Activated CD8-positive, alpha-beta memory T cell treated with anti-CD3 and anti-CD28 coated beads, Interleukin-2, amount 50 U/mL, for 24 hours (primary cell): ENCODE data around the gene PDE10A.
"Not testable (repeated sequence)": the region's sequence is repeated elsewhere in the genome, so short reads cannot be mapped to it uniquely, and the experiment has no call there.

Experiments
- DNase-seq: peaks from one replicate; pipeline ENCODE4 v3.0.0-alpha.2; 2020; ENCODE audit errors: extremely low read depth

Gene PDE10A

DNA sequence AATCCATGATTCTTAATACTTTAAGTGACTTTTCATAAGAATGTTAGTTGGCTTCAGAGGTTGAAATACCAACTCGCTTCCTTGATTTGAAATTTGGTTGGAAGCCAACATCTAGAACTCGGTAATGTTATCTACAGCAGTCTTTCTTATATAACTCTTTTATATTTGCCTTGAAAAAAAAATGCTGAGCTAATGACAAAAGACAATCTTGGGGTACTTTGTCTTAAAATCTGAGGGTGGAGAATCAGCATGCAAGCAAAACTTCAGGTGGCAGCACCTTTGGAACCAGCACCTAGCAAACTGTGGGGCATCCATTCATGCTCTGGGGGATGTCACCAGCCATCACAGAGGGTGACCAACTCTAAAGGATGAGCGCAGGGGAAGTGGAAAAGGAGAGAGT lies 76.3 kb downstream of the PDE10A start:
- DNase-seq = no peak

DNA sequence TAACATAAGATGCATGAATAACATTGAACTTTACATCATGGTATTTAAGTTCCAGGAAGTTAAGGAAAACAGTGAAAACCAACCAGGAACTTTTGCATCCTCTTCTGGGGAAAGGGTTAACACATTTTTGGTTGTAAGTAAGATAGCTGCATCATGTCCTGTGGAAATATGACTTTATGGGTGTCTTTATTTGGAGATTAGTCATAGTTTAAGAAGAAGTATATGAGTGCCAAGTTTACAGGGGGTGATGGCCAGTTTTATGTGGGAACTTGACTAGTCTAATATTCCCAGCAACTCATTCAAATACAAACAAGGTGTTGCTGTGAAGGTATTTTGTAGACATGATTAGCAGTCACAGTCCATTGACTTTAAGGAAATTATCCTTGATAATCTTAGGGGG lies 78.0 kb downstream of the PDE10A start:
- no peak for DNase-seq

DNA sequence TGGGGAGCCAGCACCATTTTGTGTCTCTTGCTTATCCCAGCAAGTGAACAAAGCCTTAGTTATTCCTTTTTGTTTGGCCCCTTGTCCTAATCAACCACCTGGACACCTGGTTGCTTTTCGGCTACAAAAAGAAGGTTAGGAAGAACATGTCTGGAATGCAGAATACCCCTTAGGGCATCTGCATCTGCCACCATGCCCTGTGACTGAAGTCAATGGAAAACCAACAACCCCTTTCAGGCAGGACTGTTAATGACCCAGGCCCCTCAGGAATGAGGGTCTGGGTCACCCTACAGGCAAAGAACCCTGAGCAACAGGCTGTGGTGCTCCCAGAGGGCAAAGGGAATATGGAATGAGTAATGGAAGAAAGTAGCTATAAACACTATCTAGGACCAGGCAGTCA lies 78.5 kb downstream of the PDE10A start:
- DNase-seq = no peak

DNA sequence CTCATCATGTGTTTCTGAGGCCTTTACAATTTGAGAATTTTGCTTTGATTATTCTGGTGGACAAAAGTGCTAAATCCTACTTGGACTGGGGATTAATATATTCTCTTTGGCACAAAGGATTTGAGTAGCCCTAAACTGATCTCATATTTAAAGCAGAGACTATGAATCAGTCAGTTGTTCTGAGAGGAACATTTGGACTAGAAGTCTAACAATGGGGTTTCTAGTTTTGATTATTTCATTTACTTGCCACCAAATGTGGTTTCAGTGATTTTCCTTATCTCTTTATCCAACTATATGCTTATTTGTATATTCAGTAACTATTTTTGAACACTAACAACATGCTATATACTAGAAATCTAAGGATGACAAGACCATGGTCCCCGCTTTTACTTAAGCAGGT lies 81.4 kb downstream of the PDE10A start:
- no peak for DNase-seq

DNA sequence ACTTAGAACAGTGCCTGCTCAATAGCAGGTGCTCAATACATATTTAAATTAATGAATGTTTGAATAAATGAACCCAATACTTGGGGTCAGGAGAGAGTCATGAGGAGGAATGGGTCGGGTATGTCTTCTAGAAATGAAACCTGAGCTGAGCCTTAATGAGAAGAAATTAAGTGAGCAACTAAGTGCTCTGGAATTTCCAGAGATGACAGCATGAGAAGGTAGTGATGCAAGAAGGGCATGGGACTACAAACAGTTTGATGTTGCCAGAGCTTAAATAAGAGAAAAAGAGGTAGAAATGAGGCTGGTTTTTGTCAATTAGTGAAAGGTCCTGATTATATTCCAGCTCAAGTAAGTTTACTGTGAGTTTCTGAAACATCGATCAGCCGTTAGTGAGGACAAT lies 82.9 kb downstream of the PDE10A start:
- no peak for DNase-seq

DNA sequence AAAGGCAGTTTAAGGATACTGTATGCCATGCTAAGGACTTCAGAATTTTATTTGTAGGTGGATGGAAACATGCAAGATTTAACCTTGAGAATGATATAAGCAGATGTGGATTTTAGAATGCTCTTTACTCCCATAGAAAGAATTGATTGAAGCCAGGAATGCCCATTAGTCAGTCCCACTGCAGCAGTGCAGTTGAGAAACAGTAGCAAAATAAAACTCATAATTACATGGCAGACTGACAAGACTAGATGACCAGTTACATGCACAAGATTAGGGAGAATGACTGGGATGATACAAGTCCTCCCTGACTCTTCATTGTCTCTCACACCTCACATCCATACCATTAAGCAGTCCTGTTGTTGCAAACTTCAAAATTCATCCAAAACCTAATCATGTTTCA lies 83.9 kb downstream of the PDE10A start:
- DNase-seq = no peak

DNA sequence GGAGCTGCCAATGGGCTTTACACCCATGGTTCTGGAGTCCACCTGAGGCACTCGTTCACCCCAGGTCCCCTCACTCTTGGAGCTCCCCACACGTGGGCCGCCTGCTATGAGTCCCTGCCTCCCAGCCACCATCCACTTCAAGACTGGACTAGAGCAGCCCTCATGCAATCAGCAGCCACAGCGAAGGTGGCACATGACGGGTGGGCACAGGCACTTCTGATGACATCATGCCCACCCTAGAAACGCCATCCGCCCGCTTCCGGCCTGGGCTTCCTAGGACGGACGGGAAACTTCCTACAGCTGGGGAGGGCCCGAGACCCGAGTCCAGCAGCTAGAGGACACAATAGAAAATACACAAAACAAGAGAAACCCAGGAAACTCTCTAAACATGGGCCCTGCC lies 85.5 kb downstream of the PDE10A start:
- DNase-seq = no peak

DNA sequence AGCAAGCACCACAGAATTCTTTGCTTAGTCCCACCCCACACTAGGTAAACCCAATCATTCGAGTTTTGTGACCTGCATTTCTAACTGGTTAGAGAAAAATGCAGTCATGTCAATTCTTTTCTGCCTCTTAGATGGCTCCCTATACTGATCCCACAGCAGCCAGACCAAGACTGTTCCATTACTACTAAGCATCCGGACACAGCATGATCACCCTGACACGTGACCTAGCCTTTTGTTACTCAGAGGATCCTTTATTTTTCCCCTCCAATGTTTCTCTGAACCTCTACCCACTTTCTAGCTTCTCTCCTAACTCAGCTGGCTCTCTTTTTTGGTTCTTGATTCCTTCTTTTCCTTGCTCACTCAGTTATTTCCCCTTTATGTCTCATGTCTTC lies 87.9 kb downstream of the PDE10A start:
- DNase-seq = no peak

DNA sequence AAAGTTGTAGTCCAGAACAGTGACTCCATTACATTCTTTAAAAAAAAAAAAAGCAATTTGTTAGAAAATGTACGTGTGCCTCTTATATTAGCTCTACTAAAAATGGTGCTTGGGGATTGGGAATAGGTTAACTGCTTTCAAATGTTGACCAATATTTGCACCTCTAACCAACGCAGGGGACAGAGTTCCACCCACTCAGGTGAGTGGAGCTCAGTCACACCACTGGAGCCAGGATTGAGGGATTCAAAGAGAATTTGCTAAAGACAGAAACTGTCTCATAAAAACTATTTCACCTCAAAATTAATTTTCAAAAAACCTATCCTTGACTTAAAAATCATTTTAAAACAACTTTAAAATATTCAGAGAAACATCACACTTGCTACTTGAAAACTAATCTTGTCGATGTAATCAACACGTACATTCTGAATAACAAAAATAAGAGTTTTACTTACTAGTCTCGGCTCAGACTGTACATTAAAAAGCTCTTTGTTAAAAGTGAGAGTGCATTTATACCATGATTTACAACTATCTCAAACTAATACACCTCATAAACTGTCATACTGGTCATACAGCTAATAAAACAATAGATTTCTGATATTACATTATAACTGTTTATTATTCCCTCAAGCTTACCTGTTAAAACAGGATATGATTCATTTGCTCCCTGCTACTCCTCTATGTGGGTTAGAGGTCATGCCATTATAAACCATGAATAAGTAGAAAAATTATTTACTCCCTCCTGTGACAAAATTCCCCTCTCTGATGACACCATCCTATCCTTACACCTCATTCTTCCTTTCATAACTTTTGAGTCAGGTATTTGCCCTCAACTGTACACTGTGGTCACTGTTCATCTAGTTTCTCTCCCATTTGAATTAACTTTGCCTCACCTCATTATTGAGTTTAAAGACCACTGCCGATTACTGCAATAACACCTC lies 88.6 kb downstream of the PDE10A start:
- no peak for DNase-seq

DNA sequence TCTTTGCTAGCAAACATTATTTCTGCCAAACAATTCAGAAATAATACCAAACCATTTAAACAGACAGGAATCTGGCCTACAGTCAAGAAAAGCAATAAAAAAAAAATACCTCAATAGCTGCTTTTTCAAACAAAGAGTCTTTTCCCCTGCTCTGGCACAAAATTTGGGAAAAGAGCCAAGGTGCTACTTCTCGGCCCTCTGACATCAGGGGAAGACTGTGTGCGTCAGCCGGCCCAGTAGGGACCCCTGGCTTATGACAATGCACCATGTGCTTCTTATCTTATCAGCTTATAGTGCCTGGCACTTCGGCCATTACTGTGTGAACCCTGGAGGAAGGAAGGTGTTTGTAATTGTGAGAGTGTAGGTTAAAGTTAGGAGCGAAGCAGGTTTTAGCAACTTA lies 89.4 kb downstream of the PDE10A start:
- DNase-seq = no peak

DNA sequence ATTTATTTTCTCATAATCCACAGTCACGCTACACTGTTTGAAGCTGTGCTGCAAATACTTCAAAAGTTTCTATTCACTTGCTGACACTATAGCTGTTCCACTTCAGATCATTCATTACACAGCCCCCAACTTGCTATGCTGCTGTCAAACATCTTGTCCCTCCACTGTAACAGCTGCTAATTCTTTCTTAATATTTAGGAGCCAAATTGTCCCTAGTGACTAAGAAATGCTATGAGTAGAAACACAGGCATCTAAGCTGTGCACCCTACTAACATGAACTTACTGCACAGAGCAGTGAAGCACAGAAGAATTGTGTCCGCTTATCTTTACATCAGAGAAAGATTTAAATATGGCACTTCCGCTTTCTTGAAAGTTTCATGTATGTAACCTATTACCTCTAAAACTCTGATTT lies 91.3 kb downstream of the PDE10A start:
- DNase-seq = no peak

DNA sequence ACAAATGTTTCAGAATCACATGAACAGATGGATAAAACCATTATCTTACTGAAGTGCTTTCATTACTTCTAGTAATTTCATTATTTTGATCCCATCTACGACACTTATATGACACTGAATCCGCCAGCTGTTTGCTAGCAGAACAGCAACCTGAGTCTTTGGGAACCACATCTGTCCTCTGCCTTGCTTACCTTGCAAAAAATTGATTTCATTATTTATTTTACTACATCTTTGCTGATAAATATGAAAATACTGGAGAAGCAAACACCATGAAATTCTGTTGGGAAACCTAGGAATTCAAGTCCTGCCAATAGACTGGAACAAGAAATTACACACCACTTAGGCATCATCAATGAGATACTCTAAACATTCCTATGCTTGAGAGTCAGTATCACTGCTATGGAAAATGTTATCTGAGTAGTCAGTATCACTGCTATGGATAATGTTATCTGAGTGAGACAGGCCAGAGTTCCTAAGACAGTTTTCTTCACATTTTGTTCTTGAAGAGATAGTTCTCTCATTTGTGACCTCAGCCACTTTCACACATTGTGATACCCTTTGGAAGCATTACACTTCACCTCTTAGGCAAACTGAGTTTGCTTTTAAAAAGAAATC lies 91.9 kb downstream of the PDE10A start:
- no peak for DNase-seq

DNA sequence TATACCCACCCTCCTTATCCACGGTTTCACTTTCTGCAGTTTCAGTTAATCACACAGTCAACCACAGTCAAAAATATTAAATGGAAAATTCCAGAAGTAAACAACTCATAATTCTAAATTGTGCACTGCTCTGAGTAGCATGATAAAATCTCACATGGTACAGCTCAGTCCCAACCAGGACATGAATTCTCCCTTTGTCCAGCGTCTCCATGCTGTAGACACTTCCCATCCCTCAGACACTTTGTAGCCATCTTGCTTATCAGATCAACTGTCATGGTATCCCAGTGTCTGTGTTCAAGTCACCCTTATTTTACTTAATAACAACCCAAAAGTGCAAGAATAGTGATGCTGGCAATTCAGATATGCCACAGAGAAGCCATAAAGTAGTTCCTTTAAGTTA lies 94.7 kb downstream of the PDE10A start:
- DNase-seq = no peak

DNA sequence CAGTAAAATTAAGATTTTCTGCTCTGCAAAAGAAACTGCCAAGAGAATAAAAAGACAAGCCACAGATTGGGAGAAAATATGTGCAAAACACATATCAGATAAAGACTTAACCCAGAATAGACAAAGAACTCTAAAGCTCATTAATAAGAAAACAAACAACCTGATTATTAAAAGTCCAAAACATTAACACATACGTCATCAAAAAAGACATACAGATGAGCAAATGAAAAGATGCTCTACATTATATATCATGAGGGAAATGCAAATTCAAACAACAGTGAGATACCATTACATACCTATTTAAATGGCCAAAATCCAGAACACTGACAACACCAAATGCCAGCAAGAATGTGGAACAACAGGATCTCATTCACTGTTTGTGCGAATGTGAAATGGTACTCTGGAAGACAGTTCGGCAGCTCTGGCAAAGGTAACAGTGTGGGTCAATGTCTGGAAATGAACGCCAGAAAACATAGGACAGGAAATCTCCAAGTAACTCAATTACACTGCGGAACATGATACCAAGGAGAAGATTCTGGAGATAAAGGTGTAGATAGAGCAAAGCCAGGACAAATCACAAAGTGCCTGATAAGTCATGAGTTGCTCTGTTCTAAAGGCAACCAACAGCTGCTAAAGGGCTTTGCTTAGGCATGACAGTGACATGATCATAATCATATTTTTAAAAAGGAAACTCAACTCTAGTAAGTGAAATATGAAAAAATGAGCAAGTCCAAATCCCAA lies 96.8 kb downstream of the PDE10A start:
- no peak for DNase-seq

DNA sequence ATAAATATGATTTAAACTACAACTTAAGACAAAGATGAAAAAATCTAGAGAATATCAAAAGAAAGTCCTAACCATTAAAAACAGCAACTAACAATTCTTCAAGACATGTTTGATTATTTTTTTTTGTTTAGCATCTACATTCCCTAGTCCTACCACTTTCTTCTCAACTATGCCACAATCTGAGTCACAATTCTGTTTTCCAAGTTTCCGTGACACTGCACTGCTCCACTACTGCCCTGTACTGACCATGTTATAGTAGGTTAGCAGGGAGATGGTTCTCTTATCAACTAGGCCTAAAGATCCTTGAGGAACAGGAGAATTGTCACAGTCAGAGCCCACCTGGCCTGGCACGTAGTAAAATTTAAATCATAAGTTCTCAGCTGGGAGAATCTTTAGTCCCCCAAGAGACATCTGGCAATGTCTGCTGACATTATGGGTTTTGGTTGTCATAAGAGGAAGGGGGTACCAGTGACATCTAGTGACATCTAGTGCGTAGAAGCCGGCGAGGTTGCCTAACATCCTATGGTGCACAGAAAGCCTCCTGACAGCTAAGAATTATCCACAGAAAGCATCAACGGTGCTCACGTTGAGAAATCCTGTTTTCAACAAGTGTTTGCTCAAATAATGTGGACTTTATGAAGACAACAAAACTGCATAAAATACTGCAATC lies 100.5 kb downstream of the PDE10A start:
- DNase-seq = no peak

DNA sequence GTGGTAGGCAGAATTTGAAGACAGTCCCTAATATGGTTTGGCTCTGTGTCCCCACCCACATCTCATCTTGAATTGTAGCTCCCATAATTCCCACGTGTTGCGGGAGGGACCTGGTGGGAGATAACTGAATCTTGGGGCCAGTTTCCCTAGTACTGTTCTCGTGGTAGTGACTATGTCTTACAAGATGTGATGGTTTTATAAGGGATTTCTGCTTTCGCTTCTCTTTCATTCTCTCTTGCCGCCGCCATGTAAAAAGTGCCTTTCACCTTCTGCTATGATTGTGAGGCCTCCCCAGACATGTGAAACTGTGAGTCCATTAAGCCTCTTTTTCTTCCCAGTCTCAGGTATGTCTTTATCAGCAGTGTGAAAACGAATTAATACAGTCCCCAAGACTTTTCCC lies 103.4 kb downstream of the PDE10A start:
- DNase-seq = no peak

DNA sequence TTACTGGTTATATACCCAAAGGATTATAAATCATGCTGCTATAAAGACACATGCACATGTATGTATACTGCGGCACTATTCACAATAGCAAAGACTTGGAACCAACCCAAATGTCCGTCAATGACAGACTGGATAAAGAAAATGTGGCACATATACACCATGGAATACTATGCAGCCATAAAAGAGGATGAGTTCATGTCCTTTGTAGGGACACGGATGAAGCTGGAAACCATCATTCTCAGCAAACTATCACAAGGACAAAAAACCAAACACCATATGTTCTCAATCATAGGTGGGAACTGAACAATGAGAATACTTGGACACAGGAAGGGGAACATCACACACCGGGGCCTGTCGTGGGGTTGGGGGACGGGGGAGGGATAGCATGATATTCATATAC lies 104.9 kb downstream of the PDE10A start:
- not testable (repeated sequence) for DNase-seq

DNA sequence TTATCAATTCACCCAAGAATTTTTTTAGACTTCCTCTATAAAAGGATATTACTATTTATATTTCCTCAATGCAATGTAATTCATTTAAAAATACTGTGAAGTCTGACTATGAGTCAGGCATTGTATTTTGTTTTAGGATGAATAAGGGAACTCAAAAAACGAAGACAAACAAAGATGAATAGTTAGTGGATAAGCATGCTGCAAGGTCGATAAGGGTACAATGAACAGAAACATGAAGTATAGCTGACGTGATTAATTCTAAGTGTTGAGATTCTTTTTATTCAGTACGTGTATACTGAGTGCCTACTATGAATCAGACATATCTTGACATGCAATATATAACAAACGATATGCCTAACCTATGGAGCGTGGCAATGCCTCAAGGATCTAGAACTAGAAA lies 105.4 kb downstream of the PDE10A start:
- DNase-seq = no peak

DNA sequence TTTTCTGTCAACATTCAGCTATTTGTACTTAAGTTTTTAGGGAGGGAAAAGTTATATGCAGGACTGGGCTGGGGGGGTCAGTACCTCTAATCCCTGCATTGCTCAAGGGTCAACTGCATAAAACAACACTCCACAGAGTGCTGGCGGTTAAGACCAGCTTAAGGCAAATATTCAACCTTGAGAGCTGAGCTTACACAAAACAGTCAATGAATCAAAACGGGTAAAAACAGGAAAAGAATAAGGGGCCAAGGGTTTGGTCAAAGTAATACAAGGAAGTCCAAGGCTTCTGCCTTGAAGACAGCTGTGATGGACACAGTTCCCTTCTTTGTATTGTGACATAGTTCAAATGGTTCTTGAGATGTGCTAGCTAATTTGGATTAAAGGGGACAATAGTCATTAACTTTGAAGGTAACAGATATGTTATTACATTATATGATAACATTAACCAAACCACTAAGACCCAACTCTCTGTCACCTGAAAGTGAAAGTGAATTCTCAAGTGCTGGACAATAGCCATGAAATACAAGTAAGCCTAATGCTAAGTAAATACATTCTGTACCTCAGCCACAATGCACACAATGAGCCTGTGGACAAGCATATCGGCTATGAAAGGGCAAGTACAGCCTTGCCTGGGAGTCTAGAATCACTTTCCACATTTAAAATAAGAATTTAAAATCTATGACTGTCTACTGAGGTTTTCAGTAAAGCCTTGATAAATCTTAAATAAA lies 106.8 kb downstream of the PDE10A start:
- DNase-seq = no peak

DNA sequence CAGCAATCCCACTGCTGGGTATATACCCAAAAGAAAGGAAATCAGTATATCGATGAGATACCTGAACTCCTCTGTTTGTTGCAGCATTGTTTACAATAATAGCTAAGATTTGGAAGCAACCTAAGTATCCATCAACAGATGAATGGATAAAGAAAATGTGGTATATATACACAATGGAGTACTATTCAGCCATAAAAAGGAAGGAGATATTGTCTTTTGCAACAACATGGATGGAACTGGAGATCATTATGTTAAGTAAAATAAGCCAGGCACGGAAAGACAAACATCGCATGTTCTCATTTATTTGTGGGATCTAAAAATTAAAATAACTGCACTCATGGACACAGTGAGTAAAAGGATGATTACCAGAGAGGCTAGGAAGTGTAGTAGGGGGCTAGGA lies 108.4 kb downstream of the PDE10A start:
- not testable (repeated sequence) for DNase-seq

DNA sequence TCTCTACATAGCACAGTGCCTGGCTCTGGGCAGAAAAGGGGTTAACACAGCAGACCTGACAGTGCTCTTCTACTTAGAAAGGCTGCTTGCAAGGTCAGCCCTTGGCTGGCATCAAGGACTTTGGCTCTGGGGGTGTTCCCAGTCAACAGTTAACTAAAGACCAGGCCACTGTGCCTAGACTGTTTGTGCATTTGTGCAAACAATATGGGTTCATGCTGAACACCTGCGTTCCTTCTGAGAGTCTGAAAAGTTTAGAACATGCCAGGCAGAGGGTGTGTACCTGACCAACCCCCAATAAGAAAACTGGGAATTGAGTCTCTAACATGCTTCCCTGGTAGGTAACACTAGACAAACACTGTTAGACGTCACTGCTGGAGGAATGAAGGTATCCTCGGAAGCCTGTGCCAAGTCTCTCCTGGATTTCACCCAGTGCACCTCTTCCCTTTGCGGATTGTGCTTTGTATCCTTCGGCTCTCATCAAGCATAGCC lies 110.7 kb downstream of the PDE10A start:
- DNase-seq = no peak
